GM21526 (cell line): ENCODE measurements around the gene KCTD14.
"Not testable (repeated sequence)": the region's sequence is repeated elsewhere in the genome, so short reads cannot be mapped to it uniquely, and the experiment has no call there.

Experiments
- ATAC-seq: cut with Tn5 transposase; IDR thresholded peaks from one replicate; pipeline ENCODE4 v1.9.1; 2021; ENCODE audit warnings: moderate library complexity; ENCODE audit not compliant: unreplicated experiment, low FRiP score

The KCTD14 gene

GRCh38 chr11:78028423-78028822, 5.3 kb upstream of the KCTD14 start:
- ATAC-seq, result not testable (repeated sequence)

- ATAC-seq, result no peak
Observed at GRCh38 chr11:78027759-78028158, 4.7 kb upstream of the KCTD14 start.

GRCh38 chr11:78025378-78025777, 2.3 kb upstream of the KCTD14 start:
- ATAC-seq, result no peak

GRCh38 chr11:78023426-78023825, 350 bp upstream of the KCTD14 start:
- ATAC-seq, result no peak

- no peak for ATAC-seq
Observed at GRCh38 chr11:78021611-78022010, 1.5 kb downstream of the KCTD14 start.

DNA sequence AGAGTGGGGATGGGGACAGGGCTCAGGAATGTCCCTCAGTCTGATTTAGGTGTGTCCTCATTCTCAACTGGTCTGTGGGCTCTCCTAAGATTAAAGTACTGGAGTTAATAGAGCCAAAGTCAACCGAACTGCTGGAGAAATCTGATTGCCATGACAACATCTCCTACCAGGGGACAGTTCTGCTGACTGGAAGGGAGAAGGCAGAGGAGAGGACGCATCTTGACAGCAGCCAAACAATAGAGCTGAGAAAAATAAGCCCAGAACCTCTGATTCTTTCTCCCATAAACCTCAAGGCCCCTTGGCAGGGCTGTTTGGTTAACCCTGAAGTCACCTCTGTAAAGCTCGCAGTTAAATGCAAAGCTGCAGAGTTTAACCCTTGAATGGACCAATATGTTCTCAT, 2.8 kb downstream of the KCTD14 start:
- ATAC-seq, result no peak

DNA sequence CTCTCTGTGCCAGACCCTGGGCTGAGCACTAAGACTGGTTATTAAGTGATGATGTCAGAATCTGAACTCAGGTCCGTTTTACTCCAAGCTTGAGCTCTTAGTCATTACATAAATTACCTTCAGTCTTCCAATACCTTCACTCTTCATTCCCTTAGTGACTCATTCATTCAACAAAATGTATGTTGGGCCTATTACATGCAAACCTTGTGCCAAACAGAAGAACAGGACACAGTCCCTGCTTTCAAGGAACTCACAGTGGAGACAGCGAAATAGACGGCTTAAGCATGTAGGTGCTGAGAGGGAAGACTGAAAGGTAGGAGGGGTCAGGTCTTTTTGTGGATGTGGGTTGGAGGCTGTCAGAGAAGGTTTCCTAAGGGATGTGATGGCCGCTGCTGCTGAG, 3.3 kb downstream of the KCTD14 start:
- no peak for ATAC-seq

DNA sequence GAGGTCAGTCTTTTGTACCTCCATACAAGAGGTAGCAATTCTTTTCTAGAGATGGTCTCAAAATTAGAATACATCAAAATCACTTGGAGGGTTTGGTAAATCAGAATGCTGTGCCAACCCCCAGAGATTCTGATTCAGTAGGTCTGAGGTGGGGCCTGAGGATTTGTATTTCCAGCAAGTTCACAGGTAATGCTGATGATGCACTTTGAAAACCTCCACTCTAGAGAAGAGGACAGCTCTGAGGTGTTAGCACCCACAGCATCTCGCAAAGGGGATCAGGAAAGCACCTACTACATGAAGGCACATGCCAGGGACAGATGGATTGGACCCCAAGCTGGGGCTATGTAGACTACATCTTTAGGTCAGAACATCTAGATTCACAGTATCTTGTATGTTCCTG, 7.2 kb downstream of the KCTD14 start:
- ATAC-seq, result no peak

DNA sequence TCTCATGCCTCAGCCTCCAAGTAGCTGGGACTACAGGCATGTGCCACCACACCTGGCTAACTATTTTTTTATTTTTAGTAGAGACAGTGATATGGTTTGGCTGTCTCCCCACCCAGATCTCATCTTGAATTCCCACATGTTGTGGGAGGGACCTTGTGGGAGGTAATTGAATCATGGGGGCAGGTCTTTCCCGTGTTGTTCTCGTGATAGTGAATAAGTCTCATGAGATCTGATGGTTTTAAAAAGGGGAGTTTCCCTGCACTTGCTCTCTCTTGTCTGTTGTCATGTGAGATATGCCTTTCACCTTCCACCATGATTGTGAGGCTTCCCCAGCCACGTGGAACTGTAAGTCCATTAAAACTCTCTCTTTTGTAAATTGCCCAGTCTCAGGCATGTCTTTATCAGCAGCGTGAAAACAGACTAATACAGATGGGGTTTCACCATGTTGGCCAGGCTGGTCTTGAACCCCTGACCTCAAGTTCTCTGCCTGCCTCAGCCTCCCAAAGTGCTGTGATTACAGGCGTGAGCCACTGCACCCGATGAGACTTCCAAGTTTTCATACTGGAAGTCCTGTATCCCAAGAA, 8.0 kb downstream of the KCTD14 start:
- ATAC-seq, result not testable (repeated sequence)

GRCh38 chr11:78011301-78011700, 11.8 kb downstream of the KCTD14 start:
- ATAC-seq, result no peak

GRCh38 chr11:78010755-78011154, 12.3 kb downstream of the KCTD14 start:
- no peak for ATAC-seq

DNA sequence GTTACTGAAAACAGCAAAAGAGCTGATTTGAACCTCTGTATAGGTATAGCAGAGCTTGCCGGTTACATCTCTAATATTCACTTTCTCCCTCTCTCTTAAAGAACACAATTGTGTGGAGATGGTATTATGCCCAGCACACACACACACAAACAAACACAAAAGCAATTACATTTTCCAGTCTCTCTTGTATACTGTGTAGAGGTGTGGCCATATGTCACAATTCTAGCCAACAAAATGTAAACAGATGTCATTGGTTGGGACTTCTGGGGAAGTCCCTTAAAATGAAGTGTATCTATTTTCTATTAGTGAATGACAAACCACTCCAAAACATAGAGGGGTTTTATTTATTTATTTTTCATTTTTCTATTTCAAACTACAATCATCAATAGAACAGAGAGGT, 12.8 kb downstream of the KCTD14 start:
- no peak for ATAC-seq

- ATAC-seq, result no peak
Observed at GRCh38 chr11:78009062-78009461, 14.0 kb downstream of the KCTD14 start.

GRCh38 chr11:78000193-78000592, 22.9 kb downstream of the KCTD14 start:
- ATAC-seq, result peak; percentile 68

DNA sequence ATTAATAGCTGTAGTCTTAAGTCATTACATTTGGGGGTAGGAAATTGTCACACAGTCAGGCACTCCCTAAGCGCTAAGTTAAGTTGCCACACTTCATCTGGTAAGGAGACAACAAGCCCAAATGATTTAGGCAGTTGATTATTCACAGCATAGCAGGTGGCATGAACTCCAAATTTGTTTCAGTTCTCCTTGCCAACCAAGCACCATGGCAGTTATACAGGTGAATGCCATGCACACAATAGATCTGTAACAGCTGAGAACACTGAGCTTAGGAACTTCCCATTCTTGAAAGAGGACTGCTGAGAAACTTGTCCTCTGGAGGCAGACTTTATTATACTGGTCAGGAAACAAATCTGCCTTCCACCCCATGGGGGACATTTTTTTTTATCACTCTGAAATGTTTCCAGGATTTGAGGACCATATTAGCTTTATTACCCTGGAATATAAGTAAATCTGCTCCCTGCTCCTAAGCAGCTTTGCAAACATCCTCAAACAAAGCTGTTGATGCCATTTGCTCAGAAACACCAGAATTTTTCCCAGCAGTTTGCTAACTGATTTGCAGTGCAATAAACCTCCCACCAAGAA, 23.5 kb downstream of the KCTD14 start:
- ATAC-seq, result no peak

DNA sequence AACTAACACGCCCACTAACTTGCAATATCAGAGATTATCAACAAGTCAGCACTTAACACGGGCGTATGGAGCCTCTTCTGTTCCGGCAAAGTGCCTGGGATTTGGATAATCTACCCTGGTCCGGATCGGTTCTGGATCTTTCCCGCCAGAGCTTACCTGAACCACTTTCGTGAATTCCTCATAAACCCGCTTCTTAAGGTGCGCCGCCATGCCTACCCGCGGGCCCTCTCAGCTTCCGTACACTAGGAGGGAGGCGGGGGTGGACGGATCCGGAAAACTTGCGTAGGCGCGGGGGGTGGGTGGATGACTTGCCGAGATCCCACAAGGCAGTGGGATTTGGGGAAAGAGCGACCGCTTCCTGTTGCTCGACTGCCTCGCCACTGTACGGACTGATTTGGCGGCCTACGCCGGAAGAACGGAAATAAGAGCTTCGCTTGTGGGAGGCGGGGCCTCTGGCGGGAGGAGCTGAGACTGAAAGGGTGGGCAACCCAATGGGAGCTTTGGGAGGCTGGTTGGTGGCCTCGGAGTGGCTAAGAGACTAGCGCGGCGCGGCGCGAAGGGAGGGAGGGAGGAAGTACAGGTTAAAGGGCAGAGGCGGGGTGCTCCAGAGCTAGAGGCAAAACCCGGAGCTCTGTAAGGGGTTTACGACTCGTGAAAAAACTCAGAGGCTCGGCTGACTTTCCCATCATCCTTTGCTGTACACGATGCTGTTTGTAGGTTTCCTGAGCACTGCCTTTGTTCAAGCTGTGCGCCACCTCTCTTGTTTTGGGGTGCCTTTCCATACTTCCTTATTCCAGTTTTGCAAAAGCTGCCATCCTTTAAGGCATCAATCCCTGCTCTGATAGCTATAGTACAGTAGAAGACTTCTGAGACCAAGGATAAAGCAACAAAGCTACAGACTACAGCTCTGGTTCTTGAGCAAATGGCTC, 28.4 kb downstream of the KCTD14 start, which contains the start of gene INTS4:
Gene INTS4, minus strand, starts transcription at position 235 of the 929 bp plus-strand sequence. Its CDS starts 25 bp downstream, at position 210.
- ATAC-seq, result peak; percentile 99

DNA sequence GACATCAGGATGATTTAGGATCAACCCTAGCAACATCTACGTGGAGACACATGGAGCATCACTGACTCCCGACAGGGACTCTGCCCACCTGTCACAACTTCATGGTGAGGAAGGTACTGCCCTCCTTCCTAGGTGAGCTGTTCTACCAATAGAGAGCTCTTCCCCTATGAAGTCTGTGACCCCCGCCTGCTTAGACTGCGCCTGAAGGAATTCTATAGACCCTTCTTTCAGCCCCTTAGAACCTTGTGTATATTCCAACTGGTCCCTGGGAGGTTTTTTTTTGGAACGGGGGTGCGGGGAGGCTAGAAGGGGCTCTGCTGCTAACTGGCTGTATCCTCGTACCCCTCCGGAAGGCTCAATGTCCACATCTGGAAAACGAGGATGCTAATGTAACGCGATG, 29.2 kb downstream of the KCTD14 start:
- ATAC-seq, result no peak

GRCh38 chr11:77990981-77991380, 32.1 kb downstream of the KCTD14 start:
- ATAC-seq, result no peak

DNA sequence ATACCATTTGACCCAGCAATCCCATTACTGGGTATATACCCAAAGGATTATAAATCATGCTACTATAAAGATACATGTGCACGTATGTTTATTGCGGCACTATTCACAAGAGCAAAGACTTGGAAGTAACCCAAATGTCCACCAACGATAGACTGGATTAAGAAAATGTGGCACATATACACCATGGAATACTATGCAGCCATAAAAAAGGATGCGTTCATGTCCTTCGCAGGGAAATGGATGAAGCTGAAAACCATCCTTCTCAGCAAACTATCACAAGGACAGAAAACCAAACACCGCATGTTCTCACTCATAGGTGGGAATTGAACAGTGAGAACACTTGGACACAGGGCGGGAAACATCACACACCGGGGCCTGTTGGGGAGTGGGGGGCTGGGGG, 36.6 kb downstream of the KCTD14 start:
- not testable (repeated sequence) for ATAC-seq

- ATAC-seq, result no peak
Observed at GRCh38 chr11:77981346-77981947, 41.6 kb downstream of the KCTD14 start.

DNA sequence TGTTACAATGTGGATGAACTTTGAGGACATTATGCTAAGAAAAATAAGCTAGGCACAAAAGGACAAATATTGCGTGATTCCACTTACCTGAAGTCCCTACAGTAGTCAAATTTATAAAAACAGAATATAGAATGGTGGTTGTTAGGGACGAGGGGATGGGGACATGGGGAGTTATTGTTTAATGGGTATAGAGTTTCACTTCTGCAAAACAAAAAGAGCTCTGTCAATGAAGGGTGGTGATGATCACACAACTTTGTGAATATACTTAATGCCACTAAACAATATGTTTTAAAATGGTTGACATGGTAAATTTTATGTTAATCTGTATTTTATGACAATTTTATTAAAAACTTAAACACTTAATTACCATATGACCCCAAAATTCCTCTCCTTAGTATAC, 54.7 kb downstream of the KCTD14 start:
- no peak for ATAC-seq
